Ishikawa (cell line): ENCODE measurements around the gene NHSL1.

Source experiments
- CEBPB ChIP-seq: IDR thresholded peaks from 2 replicates; pipeline ENCODE4 v1.6.1; 2012
- CREB1 ChIP-seq: IDR thresholded peaks from 2 replicates; pipeline ENCODE4 v1.6.1; 2012; ENCODE audit warnings: low read depth
- EGR1 ChIP-seq: IDR thresholded peaks from 2 replicates; pipeline ENCODE4 v1.6.1; 2012
- EP300 ChIP-seq: IDR thresholded peaks from 2 replicates; pipeline ENCODE4 v1.6.1; 2012; ENCODE audit warnings: borderline replicate concordance
- FOXM1 ChIP-seq: IDR thresholded peaks from 2 replicates; pipeline ENCODE4 v1.6.1; 2012; ENCODE audit warnings: low read depth, borderline replicate concordance
- NFIC ChIP-seq: IDR thresholded peaks from 2 replicates; pipeline ENCODE4 v1.6.1; 2012
- RAD21 ChIP-seq: IDR thresholded peaks from 2 replicates; pipeline ENCODE4 v1.6.1; 2012; ENCODE audit warnings: low read depth
- TAF1 ChIP-seq: IDR thresholded peaks from 2 replicates; pipeline ENCODE4 v1.6.1; 2012; ENCODE audit warnings: low read depth, mild to moderate bottlenecking
- TCF12 ChIP-seq: IDR thresholded peaks from 2 replicates; pipeline ENCODE4 v1.6.1; 2012; ENCODE audit warnings: low read depth
- TEAD4 ChIP-seq: IDR thresholded peaks from 2 replicates; pipeline ENCODE4 v1.6.1; 2012
- YY1 ChIP-seq: IDR thresholded peaks from 2 replicates; pipeline ENCODE4 v1.6.1; 2012; ENCODE audit warnings: low read depth
- ZBTB7A ChIP-seq: IDR thresholded peaks from 2 replicates; pipeline ENCODE4 v1.6.1; 2012; ENCODE audit warnings: low read depth
- TF ChIP-seq, protein P1 (sequence below): IDR thresholded peaks from 2 replicates; pipeline ENCODE4 v1.6.1; 2012
- TF ChIP-seq, protein P2 (sequence below): IDR thresholded peaks from 2 replicates; pipeline ENCODE4 v1.6.1; 2012; ENCODE audit warnings: low read depth, mild to moderate bottlenecking
- TF ChIP-seq, protein P3 (sequence below): IDR thresholded peaks from 2 replicates; pipeline ENCODE4 v1.6.1; 2012

NHSL1 gene

DNA sequence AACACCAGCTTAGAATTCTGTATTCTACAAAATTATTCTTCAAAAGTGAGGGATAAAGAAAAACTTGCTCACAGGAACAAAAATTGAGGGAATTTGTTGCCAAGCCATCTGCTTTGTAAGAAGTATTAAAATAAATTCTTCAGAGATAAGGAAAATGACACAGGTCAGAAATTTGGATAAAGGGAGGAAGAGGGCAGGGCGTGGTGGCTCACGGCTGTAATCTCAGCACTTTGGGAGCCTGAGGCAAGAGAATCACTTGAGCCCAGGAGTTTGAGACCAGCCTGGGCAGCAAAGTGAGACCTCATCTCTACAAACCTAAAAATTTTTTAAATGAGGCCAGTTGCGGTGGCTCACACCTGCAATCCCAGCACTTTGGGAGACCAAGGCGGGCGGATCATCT is 109.7 kb downstream of the NHSL1 start:
- TF ChIP-seq CREB1, result no peak
- TF ChIP-seq, protein P1, sequence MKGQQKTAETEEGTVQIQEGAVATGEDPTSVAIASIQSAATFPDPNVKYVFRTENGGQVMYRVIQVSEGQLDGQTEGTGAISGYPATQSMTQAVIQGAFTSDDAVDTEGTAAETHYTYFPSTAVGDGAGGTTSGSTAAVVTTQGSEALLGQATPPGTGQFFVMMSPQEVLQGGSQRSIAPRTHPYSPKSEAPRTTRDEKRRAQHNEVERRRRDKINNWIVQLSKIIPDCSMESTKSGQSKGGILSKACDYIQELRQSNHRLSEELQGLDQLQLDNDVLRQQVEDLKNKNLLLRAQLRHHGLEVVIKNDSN, result no peak
- no peak for TF ChIP-seq EP300
- TF ChIP-seq, protein P2, sequence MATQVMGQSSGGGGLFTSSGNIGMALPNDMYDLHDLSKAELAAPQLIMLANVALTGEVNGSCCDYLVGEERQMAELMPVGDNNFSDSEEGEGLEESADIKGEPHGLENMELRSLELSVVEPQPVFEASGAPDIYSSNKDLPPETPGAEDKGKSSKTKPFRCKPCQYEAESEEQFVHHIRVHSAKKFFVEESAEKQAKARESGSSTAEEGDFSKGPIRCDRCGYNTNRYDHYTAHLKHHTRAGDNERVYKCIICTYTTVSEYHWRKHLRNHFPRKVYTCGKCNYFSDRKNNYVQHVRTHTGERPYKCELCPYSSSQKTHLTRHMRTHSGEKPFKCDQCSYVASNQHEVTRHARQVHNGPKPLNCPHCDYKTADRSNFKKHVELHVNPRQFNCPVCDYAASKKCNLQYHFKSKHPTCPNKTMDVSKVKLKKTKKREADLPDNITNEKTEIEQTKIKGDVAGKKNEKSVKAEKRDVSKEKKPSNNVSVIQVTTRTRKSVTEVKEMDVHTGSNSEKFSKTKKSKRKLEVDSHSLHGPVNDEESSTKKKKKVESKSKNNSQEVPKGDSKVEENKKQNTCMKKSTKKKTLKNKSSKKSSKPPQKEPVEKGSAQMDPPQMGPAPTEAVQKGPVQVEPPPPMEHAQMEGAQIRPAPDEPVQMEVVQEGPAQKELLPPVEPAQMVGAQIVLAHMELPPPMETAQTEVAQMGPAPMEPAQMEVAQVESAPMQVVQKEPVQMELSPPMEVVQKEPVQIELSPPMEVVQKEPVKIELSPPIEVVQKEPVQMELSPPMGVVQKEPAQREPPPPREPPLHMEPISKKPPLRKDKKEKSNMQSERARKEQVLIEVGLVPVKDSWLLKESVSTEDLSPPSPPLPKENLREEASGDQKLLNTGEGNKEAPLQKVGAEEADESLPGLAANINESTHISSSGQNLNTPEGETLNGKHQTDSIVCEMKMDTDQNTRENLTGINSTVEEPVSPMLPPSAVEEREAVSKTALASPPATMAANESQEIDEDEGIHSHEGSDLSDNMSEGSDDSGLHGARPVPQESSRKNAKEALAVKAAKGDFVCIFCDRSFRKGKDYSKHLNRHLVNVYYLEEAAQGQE, result no peak
- TF ChIP-seq CEBPB, result no peak
- no peak for TF ChIP-seq YY1
- TF ChIP-seq TCF12, result no peak
- TF ChIP-seq FOXM1, result no peak
- TF ChIP-seq RAD21, result no peak
- no peak for TF ChIP-seq TAF1
- no peak for TF ChIP-seq EGR1
- TF ChIP-seq ZBTB7A, result no peak
- TF ChIP-seq TEAD4, result no peak
- TF ChIP-seq, protein P3, sequence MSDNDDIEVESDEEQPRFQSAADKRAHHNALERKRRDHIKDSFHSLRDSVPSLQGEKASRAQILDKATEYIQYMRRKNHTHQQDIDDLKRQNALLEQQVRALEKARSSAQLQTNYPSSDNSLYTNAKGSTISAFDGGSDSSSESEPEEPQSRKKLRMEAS, result no peak
- TF ChIP-seq NFIC, result no peak

DNA sequence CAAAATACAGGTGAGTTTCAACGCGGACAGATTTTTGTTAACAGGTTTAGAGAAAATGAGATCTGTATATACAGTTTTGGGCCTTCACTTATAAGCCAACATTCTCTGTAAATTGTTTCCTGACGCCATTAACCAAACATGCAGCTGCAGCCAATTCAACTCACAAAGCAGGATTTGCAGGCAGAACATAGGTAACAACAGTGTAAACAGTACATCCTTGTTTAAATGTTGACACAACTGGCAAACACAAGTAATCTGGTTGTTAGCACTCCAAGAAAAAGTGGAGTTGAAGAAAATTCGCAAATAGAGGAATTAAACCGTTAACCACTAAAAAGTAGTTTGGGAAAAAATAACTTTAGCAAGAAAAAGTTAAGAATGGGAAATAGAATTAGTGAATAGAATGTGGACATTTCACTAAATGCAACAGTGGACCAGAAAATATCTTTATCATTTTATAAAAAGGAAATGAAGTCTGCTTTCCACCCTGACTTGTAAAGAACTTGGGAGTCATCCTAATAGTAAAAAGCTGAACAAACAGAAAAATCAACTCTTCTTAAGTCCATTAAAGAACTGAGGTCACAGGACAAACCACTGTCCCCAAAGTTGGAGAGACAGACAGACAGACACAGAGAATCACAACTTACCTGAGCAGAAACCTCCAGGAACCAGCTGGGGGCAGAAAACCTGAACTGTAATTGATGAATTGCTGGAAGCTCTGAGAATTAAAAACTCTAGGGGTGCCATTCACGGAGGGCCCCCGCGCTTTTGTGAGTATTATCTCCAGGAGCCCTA is 111.5 kb downstream of the NHSL1 start:
- TF ChIP-seq TAF1, result no peak

DNA sequence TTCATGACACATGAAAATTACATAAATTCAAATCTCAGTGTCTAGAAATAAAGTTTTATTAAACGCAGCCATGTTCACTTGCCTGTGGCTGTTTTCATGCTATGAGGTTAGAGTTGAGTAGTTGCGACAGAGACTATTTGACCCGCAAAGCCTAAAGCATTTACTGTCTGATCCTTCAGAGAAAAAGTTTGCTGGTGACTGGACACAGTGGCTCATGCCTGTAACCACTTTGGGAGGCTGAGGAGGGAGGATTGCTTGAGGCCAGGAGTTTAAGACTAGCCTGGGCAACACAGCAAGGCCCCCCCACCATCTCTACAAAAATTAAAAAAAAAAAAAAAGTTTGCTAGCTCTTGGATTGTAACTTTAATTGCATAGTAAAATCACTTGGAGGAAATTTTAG is 112.4 kb downstream of the NHSL1 start:
- no peak for TF ChIP-seq YY1
- TF ChIP-seq EGR1, result no peak
- TF ChIP-seq, protein P1, result no peak
- TF ChIP-seq TAF1, result no peak
- TF ChIP-seq TCF12, result no peak
- no peak for TF ChIP-seq EP300
- TF ChIP-seq CEBPB, result no peak
- no peak for TF ChIP-seq CREB1

DNA sequence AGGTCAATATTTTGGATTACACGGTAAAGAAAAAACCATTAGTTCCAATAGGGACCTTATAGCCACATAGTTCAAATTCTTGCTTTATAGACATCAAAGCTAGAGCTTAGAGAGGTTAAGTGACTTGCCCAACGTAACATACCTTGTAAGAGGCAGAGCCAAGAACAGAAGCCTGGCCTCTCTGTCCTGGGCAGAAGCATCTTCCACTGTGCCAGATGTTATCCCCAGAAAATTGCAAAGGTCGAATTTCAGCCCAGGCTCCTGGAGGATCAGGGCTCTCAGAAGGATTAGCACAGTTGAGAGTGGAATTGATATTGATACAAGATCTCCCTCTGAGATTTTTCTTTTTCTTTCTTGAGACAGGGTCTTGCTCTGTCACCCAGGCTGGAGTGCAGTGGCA is 115.5 kb downstream of the NHSL1 start:
- TF ChIP-seq TAF1 (no peak), TCF12 (no peak)

DNA sequence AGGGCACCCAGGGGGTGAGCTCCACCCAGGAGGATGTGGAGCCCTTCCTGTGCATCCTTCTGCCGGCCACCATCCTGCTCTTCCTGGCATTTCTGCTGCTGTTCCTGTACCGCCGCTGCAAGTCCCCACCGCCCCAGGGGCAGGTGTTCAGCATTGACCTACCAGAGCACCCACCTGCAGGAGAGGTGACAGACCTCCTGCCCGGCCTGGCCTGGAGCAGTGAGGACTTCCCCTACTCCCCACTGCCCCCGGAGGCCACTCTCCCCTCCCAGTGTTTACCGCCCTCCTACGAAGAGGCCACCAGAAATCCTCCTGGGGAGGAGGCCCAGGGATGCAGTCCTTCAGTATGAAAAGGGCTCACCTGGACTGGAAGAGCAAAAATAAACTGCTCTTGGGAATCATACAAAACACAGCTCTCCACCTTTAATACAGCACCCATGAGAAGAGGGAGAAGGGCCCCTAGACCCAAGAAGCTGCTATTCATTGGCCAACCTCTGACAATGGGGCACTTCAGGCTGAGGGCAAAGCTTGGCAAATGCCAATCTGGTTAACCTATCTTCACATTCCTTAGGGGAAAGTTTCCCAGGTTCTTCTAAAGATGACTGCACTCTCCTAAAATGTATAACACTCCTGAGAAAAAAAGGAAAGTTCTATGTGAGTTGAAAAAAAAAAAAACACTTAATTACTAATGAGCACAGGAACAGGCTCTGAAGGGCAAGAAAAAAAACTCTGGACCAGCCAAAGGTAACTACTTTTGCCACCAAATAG is 116.6 kb downstream of the NHSL1 start:
- no peak for TF ChIP-seq YY1
- TF ChIP-seq TCF12, result no peak
- TF ChIP-seq CEBPB, result no peak
- TF ChIP-seq CREB1, result no peak
- TF ChIP-seq EGR1, result no peak
- TF ChIP-seq NFIC, result no peak
- TF ChIP-seq, protein P1, result no peak
- TF ChIP-seq ZBTB7A, result no peak
- TF ChIP-seq FOXM1, result no peak
- no peak for TF ChIP-seq TEAD4

DNA sequence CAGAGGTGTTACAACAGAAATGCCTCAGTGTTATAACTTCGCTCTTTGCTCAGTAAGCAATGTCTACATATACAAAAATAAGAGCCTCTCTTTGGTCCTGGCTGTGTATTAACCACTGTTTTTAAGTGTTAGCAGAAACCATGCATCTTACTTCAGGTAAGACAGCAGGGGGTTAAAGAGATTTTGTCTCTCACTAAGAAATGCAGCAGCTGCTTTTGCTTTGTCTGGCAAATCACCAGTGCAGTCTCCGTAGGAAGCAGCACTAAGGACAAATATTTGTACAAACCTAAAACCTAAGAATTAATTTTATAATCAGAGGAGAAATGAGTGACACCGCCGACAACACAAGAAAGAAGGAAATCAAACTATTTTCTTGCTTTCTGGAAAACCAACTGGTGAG is 120.8 kb downstream of the NHSL1 start:
- TF ChIP-seq, protein P1, result no peak
- TF ChIP-seq EGR1, result no peak
- TF ChIP-seq, protein P3, result no peak
- no peak for TF ChIP-seq EP300
- no peak for TF ChIP-seq TAF1
- no peak for TF ChIP-seq YY1
- no peak for TF ChIP-seq FOXM1

DNA sequence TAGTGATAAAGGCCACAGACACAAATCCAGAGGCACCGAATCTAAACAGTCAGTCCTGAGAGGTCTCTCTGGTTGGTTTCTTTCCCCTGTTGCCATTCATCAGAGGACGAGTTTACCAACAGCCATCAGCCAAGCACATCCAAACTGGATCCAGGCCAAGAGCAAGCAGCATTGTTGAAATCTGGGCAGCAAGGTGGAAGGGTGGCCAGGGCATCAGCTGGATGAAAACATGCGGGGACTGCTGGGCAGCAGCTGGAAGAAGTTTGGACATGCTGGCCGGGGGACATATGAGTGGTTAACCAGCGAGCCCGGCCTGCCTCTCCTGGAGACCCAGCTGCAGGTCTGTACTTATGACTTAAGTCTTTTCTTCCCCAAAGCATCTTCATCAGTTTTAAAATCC is 121.5 kb downstream of the NHSL1 start, which contains the start of gene SMIM28:
TSS of gene SMIM28 (plus strand) at position 62 of the 400 bp plus-strand sequence. CDS start at position 230, 168 bp downstream.
- no peak for TF ChIP-seq CEBPB
- TF ChIP-seq YY1, result no peak
- no peak for TF ChIP-seq EGR1
- TF ChIP-seq, protein P2, result no peak
